ENCODE measurements around the gene TRIM72.

Gene TRIM72

DNA sequence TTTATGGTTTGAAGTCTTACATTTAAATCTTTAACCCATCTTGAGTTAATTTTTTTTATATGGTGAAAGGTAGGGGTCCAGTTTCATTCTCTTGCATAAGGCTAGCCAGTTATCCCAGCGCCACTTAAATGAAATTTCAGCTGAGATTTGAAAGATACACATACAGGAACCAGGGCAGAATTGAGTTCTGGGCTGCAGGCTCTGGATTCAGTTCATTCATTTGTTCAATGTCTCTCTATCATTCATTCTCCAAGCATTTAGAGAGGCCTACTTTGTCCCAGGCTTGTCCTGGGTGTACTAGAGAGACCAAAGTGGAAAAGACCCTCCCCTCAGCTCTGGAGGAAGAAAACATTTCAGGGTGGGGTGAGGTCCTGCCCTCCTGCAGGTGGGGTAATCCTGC is 577 bp upstream of the TRIM72 start:
- peaks cover 24 to 78% (median 50%) of the 10 kb centered on the region in 3 experiments for H3K27me3 ChIP-seq (ENCODE audit: control insufficient read depth in 3 of 3, insufficient read depth in 3 of 3, low read depth in 1 of 3, low read length in 3 of 3)

DNA sequence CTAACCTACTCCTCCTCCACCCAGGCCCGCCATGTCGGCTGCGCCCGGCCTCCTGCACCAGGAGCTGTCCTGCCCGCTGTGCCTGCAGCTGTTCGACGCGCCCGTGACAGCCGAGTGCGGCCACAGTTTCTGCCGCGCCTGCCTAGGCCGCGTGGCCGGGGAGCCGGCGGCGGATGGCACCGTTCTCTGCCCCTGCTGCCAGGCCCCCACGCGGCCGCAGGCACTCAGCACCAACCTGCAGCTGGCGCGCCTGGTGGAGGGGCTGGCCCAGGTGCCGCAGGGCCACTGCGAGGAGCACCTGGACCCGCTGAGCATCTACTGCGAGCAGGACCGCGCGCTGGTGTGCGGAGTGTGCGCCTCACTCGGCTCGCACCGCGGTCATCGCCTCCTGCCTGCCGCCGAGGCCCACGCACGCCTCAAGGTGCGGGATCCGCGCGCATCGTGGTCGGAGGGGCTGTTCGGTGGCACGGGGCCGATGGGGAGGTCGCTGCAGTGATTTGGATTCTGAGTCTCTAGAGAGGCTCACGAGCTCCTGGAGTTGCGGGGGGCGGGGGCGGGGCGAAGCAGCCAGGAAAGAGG is 878 bp downstream of the TRIM72 start:
- Histone ChIP-seq H2BK5ac (ENCODE audit: low read length) (no peak overlapping the region), H4K8ac (ENCODE audit: low read depth, low read length) (no peak overlapping the region), H3K27me3 (ENCODE audit: control insufficient read depth in 3 of 3, insufficient read depth in 3 of 3, low read depth in 1 of 3, low read length in 3 of 3) (peaks cover 24 to 86% (median 52%) of the 10 kb centered on the region in 3 experiments), H3K79me1 (ENCODE audit: low read depth, low read length) (no peaks in the 10 kb centered on the region), H2BK15ac (ENCODE audit: low read length) (peak overlapping the region; percentile 32), H4K91ac (ENCODE audit: low read depth, low read length, poor library complexity) (no peak overlapping the region), H3K9me3 (replicated peaks in 1 of 2; ENCODE audit: control insufficient read depth in 2 of 2, insufficient read depth in 1 of 2, low read depth in 1 of 2, low read length in 2 of 2) (peaks cover 0 to 3% of the 10 kb centered on the region in 2 donors), H3K4me3 (ENCODE audit: low read length in 2 of 2) (peak overlapping the region; percentile 29 to 79), H3K36me3 (replicated peaks in 1 of 2; ENCODE audit: control insufficient read depth in 2 of 2, insufficient read depth in 2 of 2, low read length in 2 of 2) (no peaks in the 10 kb centered on the region), H2BK12ac (ENCODE audit: low read length) (peak overlapping the region; percentile 67), H3K14ac (ENCODE audit: low read length) (peak overlapping the region; percentile 92), H2BK120ac (ENCODE audit: low read depth, low read length) (no peak overlapping the region), H3K27ac (replicated peaks; ENCODE audit: low read length) (no peak overlapping the region), H2AFZ (ENCODE audit: low read length) (peak overlapping the region; percentile 82), H3K18ac (ENCODE audit: low read length) (peak overlapping the region; percentile 95), H3K4ac (ENCODE audit: low read length) (no peak overlapping the region), H3K4me1 (ENCODE audit: control insufficient read depth in 2 of 2, insufficient read depth in 1 of 2, low read depth in 1 of 2, low read length in 2 of 2) (peaks cover 10 to 15% of the 10 kb centered on the region in 2 donors), H3K23ac (ENCODE audit: low read depth, low read length, poor library complexity) (peak overlapping the region; percentile 37), H2AK5ac (ENCODE audit: low read depth, low read length) (peak overlapping the region; percentile 5), H3K4me2 (ENCODE audit: insufficient read depth, low read length, poor library complexity, severe bottlenecking) (peak overlapping the region; percentile 98), H3K9ac (ENCODE audit: low read depth, low read length, poor library complexity) (peak overlapping the region; percentile 93)
- DNase-seq (ENCODE audit: low spot score) = no peak
- WGBS, 2 donors (ENCODE audit: extremely low coverage in 2 of 2, insufficient read length in 2 of 2, insufficient replicate concordance in 1 of 2) = no CpG with 5 or more reads among the region's 58 CpGs

More for the DNA sequence above, 577 bp upstream of the TRIM72 start:
- Histone ChIP-seq H3K4me1 (ENCODE audit: control insufficient read depth in 2 of 2, insufficient read depth in 1 of 2, low read depth in 1 of 2, low read length in 2 of 2) (peaks cover 10 to 15% of the 10 kb centered on the region in 2 donors), H4K8ac (ENCODE audit: low read depth, low read length) (no peak overlapping the region), H2AFZ (ENCODE audit: low read length) (no peak overlapping the region), H3K79me1 (ENCODE audit: low read depth, low read length) (no peaks in the 10 kb centered on the region), H3K9me3 (replicated peaks in 1 of 2; ENCODE audit: control insufficient read depth in 2 of 2, insufficient read depth in 1 of 2, low read depth in 1 of 2, low read length in 2 of 2) (peaks cover 0 to 3% of the 10 kb centered on the region in 2 donors), H4K91ac (ENCODE audit: low read depth, low read length, poor library complexity) (no peak overlapping the region), H3K14ac (ENCODE audit: low read length) (no peak overlapping the region), H2BK120ac (ENCODE audit: low read depth, low read length) (no peak overlapping the region), H3K9ac (ENCODE audit: low read depth, low read length, poor library complexity) (no peak overlapping the region), H3K27ac (replicated peaks; ENCODE audit: low read length) (no peak overlapping the region), H2AK5ac (ENCODE audit: low read depth, low read length) (no peak overlapping the region), H3K4ac (ENCODE audit: low read length) (no peak overlapping the region), H2BK15ac (ENCODE audit: low read length) (no peak overlapping the region), H3K4me3 (ENCODE audit: low read length in 2 of 2) (no peak overlapping the region), H3K18ac (ENCODE audit: low read length) (no peak overlapping the region), H3K36me3 (replicated peaks in 1 of 2; ENCODE audit: control insufficient read depth in 2 of 2, insufficient read depth in 2 of 2, low read length in 2 of 2) (no peaks in the 10 kb centered on the region), H3K23ac (ENCODE audit: low read depth, low read length, poor library complexity) (no peak overlapping the region), H3K4me2 (ENCODE audit: insufficient read depth, low read length, poor library complexity, severe bottlenecking) (no peak overlapping the region), H2BK12ac (ENCODE audit: low read length) (no peak overlapping the region), H2BK5ac (ENCODE audit: low read length) (no peak overlapping the region)
- DNase-seq (ENCODE audit: low spot score) = no peak
- no CpG with 5 or more reads among the region's 1 CpG for WGBS, 2 donors (ENCODE audit: extremely low coverage in 2 of 2, insufficient read length in 2 of 2, insufficient replicate concordance in 1 of 2)

- Histone ChIP-seq H2AK5ac (ENCODE audit: low read depth, low read length) (no peak overlapping the region), H2AFZ (ENCODE audit: low read length) (peak overlapping the region; percentile 82), H3K23ac (ENCODE audit: low read depth, low read length, poor library complexity) (peak overlapping the region; percentile 73), H4K8ac (ENCODE audit: low read depth, low read length) (no peak overlapping the region), H3K14ac (ENCODE audit: low read length) (peak overlapping the region; percentile 17), H2BK15ac (ENCODE audit: low read length) (peak overlapping the region; percentile 32), H2BK120ac (ENCODE audit: low read depth, low read length) (no peak overlapping the region), H3K4me2 (ENCODE audit: insufficient read depth, low read length, poor library complexity, severe bottlenecking) (peak overlapping the region; percentile 98), H3K36me3 (replicated peaks in 1 of 2; ENCODE audit: control insufficient read depth in 2 of 2, insufficient read depth in 2 of 2, low read length in 2 of 2) (no peaks in the 10 kb centered on the region), H4K91ac (ENCODE audit: low read depth, low read length, poor library complexity) (no peak overlapping the region), H3K9ac (ENCODE audit: low read depth, low read length, poor library complexity) (peak overlapping the region; percentile 93), H3K27me3 (ENCODE audit: control insufficient read depth in 3 of 3, insufficient read depth in 3 of 3, low read depth in 1 of 3, low read length in 3 of 3) (peaks cover 24 to 79% (median 52%) of the 10 kb centered on the region in 3 experiments), H2BK12ac (ENCODE audit: low read length) (no peak overlapping the region), H3K79me1 (ENCODE audit: low read depth, low read length) (no peaks in the 10 kb centered on the region), H3K4me1 (ENCODE audit: control insufficient read depth in 2 of 2, insufficient read depth in 1 of 2, low read depth in 1 of 2, low read length in 2 of 2) (peaks cover 10 to 15% of the 10 kb centered on the region in 2 donors), H3K27ac (replicated peaks; ENCODE audit: low read length) (no peak overlapping the region), H3K9me3 (replicated peaks in 1 of 2; ENCODE audit: control insufficient read depth in 2 of 2, insufficient read depth in 1 of 2, low read depth in 1 of 2, low read length in 2 of 2) (peaks cover 0 to 3% of the 10 kb centered on the region in 2 donors), H3K4me3 (ENCODE audit: low read length in 2 of 2) (peak overlapping the region; percentile 13 to 79), H3K18ac (ENCODE audit: low read length) (peak overlapping the region; percentile 98), H2BK5ac (ENCODE audit: low read length) (peak overlapping the region; percentile 24), H3K4ac (ENCODE audit: low read length) (no peak overlapping the region)
- DNase-seq (ENCODE audit: low spot score) = peak; percentile 73
- WGBS, 2 donors (ENCODE audit: extremely low coverage in 2 of 2, insufficient read length in 2 of 2, insufficient replicate concordance in 1 of 2) = no CpG with 5 or more reads among the region's 63 CpGs
These were observed 1.6 kb downstream of the TRIM72 start for GRCh38 chr16:31215287-31216162.
